ENCODE results near the gene CCDC6. TPM values are rescaled to one million over a fixed set of nuclear protein-coding genes. Genes with fewer than 3 reads are reported as not detected.

The CCDC6 gene
- total and polyA plus RNA-seq, 2 of the 8 experiments (the other 6 are each of a cell fraction or from before 2014, with no cell fraction given), result 42.2 to 74.4 TPM

GRCh38 chr10:59829601-59830000, 76.8 kb downstream of the CCDC6 start (continued):
- TF ChIP-seq POU5F1 (IDR thresholded peaks at IDR 0.05; ENCODE audit: low read depth, low read length) (no peak), CHD1 (IDR thresholded peaks at IDR 0.05; ENCODE audit: low read depth, low read length) (no peak), GABPA (IDR thresholded peaks at IDR 0.05; ENCODE audit: borderline replicate concordance, insufficient read depth, low read length) (no peak), SIN3A (conservative IDR thresholded peaks at IDR 0.05 in 1 of 2, IDR thresholded peaks at IDR 0.05 in 1 of 2; ENCODE audit: low read depth in 1 of 2, low read length in 2 of 2) (no peak), YY1 (IDR thresholded peaks at IDR 0.05; ENCODE audit: low read depth, low read length) (no peak), KDM5A (IDR thresholded peaks at IDR 0.05; ENCODE audit: low read length) (no peak)

All from H1 (cell line).